HepG2 (cell line): Measurements from ENCODE around the gene HMCN2. TPM values are rescaled to one million over a fixed set of nuclear protein-coding genes. Genes with fewer than 3 reads are reported as not detected.

Experiments used
- AGO1 ChIP-seq: fragments of 200-400 bp; formaldehyde crosslinking; IDR thresholded peaks from 2 replicates; pipeline ENCODE4 v1.6.1; 2017; ENCODE audit warnings: mild to moderate bottlenecking, low read depth, low read length, moderate library complexity; ENCODE audit not compliant: poor library complexity, severe bottlenecking
- BCL6 ChIP-seq: IDR thresholded peaks from 2 replicates; pipeline ENCODE4 v1.6.1; 2016; ENCODE audit warnings: missing genetic modification reagents, missing compliant biosample characterization
- FOXP4 ChIP-seq: sonication (generic); formaldehyde crosslinking; IDR thresholded peaks from 2 replicates; pipeline ENCODE4 v1.4.0; 2020; ENCODE audit warnings: missing genetic modification reagents
- GMEB2 ChIP-seq: IDR thresholded peaks from 2 replicates; pipeline ENCODE4 v1.6.1; 2016; ENCODE audit warnings: missing biosample characterization, missing genetic modification reagents, low read depth
- HOXA7 ChIP-seq: sonication (generic); formaldehyde crosslinking; IDR thresholded peaks from 2 replicates; pipeline ENCODE4 v1.8.1; 2022; ENCODE audit warnings: mild to moderate bottlenecking, missing genetic modification reagents, moderate library complexity
- MAFG ChIP-seq: sonication (generic); formaldehyde crosslinking; IDR thresholded peaks from 2 replicates; pipeline ENCODE4 v1.5.1; 2020; ENCODE audit warnings: mild to moderate bottlenecking, missing genetic modification reagents
- MEF2D ChIP-seq: sonication (generic); formaldehyde crosslinking; IDR thresholded peaks from 2 replicates; pipeline ENCODE4 v1.5.1; 2020; ENCODE audit warnings: mild to moderate bottlenecking, missing genetic modification reagents
- NRL ChIP-seq: sonication (generic); formaldehyde crosslinking; IDR thresholded peaks from 2 replicates; pipeline ENCODE4 v1.5.0; 2020; ENCODE audit warnings: missing genetic modification reagents, mild to moderate bottlenecking, moderate library complexity, borderline replicate concordance
- PATZ1 ChIP-seq: sonication (generic); formaldehyde crosslinking; IDR thresholded peaks from 2 replicates; pipeline ENCODE4 v1.4.0; 2020; ENCODE audit warnings: missing genetic modification reagents
- PITX1 ChIP-seq: sonication (generic); formaldehyde crosslinking; IDR thresholded peaks from 2 replicates; pipeline ENCODE4 v1.5.1; 2020; ENCODE audit warnings: mild to moderate bottlenecking, missing genetic modification reagents
- PTBP1 ChIP-seq: fragments of 200-400 bp; formaldehyde crosslinking; IDR thresholded peaks from 2 replicates; pipeline ENCODE4 v1.6.1; 2018; ENCODE audit warnings: low read length, low read depth; ENCODE audit not compliant: poor library complexity, severe bottlenecking
- SIN3A ChIP-seq: IDR thresholded peaks from 2 replicates; pipeline ENCODE4 v1.6.1; 2011; ENCODE audit warnings: low read depth, mild to moderate bottlenecking, control low read depth, low read length, borderline replicate concordance
- SMARCC2 ChIP-seq: fragments of 450-650 bp; IDR thresholded peaks from 2 replicates; pipeline ENCODE4 v1.6.1; 2017; ENCODE audit warnings: antibody characterized with exemption, mild to moderate bottlenecking
- SOX5 ChIP-seq: IDR thresholded peaks from 2 replicates; pipeline ENCODE4 v1.6.1; 2016; ENCODE audit warnings: borderline replicate concordance
- TBX2 ChIP-seq: sonication (generic); formaldehyde crosslinking; IDR thresholded peaks from 2 replicates; pipeline ENCODE4 v1.5.0; 2020; ENCODE audit warnings: missing genetic modification reagents, mild to moderate bottlenecking, borderline replicate concordance
- TCF7 ChIP-seq: sonication (generic); IDR thresholded peaks from 2 replicates; pipeline ENCODE4 v1.6.1; 2016; ENCODE audit warnings: antibody characterized with exemption, low read depth
- TIGD3 ChIP-seq: sonication (generic); formaldehyde crosslinking; IDR thresholded peaks from 2 replicates; pipeline ENCODE4 v1.5.1; 2020; ENCODE audit warnings: mild to moderate bottlenecking, missing genetic modification reagents, borderline replicate concordance
- YEATS4 ChIP-seq: sonication (generic); formaldehyde crosslinking; IDR thresholded peaks from 2 replicates; pipeline ENCODE4 v1.4.0; 2020; ENCODE audit warnings: missing genetic modification reagents, borderline replicate concordance
- ZMAT3 ChIP-seq: sonication (generic); formaldehyde crosslinking; conservative IDR thresholded peaks from 2 replicates; pipeline ENCODE4 v1.7.0; 2021; ENCODE audit warnings: missing genetic modification reagents
- ZNF33B ChIP-seq: sonication (generic); formaldehyde crosslinking; IDR thresholded peaks from 2 replicates; pipeline ENCODE4 v1.5.1; 2020; ENCODE audit warnings: mild to moderate bottlenecking, missing genetic modification reagents
- ZNF354B ChIP-seq: sonication (generic); formaldehyde crosslinking; IDR thresholded peaks from 2 replicates; pipeline ENCODE4 v1.8.0; 2022; ENCODE audit warnings: mild to moderate bottlenecking, missing genetic modification reagents
- ZNF614 ChIP-seq: IDR thresholded peaks from 2 replicates; pipeline ENCODE4 v1.6.1; 2018; ENCODE audit warnings: missing biosample characterization, missing genetic modification reagents, inconsistent platforms, borderline replicate concordance
- ZNF776 ChIP-seq: sonication (generic); formaldehyde crosslinking; IDR thresholded peaks from 2 replicates; pipeline ENCODE4 v1.4.0; 2020; ENCODE audit warnings: mild to moderate bottlenecking, missing genetic modification reagents
- ZSCAN9 ChIP-seq: IDR thresholded peaks from 2 replicates; pipeline ENCODE4 v1.6.1; 2016; ENCODE audit warnings: borderline replicate concordance
- polyA plus RNA-seq, 8 experiments: library from polyadenylated mRNA; depleted of rRNA in 3 of 8; stranded (reverse) in 7 of 8; unstranded in 1 of 8; fragments of >200 nt; fragmentation: Illumina TruSeq in 4 of 8; extraction: Trizol in 4 of 8; gene quantifications; 2 replicates each; pipeline versions ENCODE4 v1.2.1 to v1.2.3, GENCODE V29; 2011 to 2016; ENCODE audit warnings: low read depth in 4 of 8, missing spikeins in 1 of 8, mixed read lengths in 1 of 8; ENCODE audit not compliant: insufficient read depth in 1 of 8
- total RNA-seq, 5 experiments: library from RNA; depleted of rRNA; stranded (reverse); fragments of >200 nt; fragmentation: Illumina TruSeq; extraction: Trizol; gene quantifications; 2 replicates each; pipeline ENCODE4 v1.2.3, GENCODE V29; 2016; ENCODE audit warnings: low read depth in 1 of 5

The HMCN2 gene
- total and polyA plus RNA-seq, 2 of the 13 experiments (the other 11 are each of a cell fraction or from before 2014, with no cell fraction given): 0.09 TPM; not detected in 1

GRCh38 chr9:130450344-130451003 lies 184.9 kb downstream of the HMCN2 start (continued):
- TF ChIP-seq TIGD3: no peak
- no peak for TF ChIP-seq NRL
- no peak for TF ChIP-seq PTBP1
- TF ChIP-seq FOXP4 (CRISPR knock-in tag): peak; percentile 81
- no peak for TF ChIP-seq GMEB2 (CRISPR knock-in tag)
- peak; percentile 61; the same call in 1 of the 2 replicates for TF ChIP-seq ZNF354B (CRISPR knock-in tag)
- TF ChIP-seq TCF7: no peak
- peak; percentile 97 for TF ChIP-seq ZMAT3
- TF ChIP-seq ZNF776: no peak
- TF ChIP-seq AGO1: no peak
- TF ChIP-seq SMARCC2: no peak
- no peak for TF ChIP-seq MAFG (CRISPR knock-in tag)
- TF ChIP-seq PITX1 (CRISPR knock-in tag): peak; percentile 82
- no peak for TF ChIP-seq HOXA7 (CRISPR knock-in tag)
- TF ChIP-seq SOX5 (CRISPR knock-in tag): peak; percentile 93
- peak; percentile 83 for TF ChIP-seq BCL6 (CRISPR knock-in tag)
- peak; percentile 81 for TF ChIP-seq YEATS4 (CRISPR knock-in tag)
- TF ChIP-seq SIN3A: peak; percentile 50; the same call in 1 of the 2 replicates
- peak; percentile 96; the same call in 1 of the 2 replicates for TF ChIP-seq ZNF614 (CRISPR knock-in tag)
- TF ChIP-seq ZNF33B: peak; percentile 97
- TF ChIP-seq MEF2D (CRISPR knock-in tag): peak; percentile 88; the same call in 1 of the 2 replicates
- TF ChIP-seq TBX2: peak; percentile 98
- TF ChIP-seq PATZ1 (CRISPR knock-in tag): peak; percentile 83
- peak; percentile 98 for TF ChIP-seq ZSCAN9 (CRISPR knock-in tag)
